SKM-1 (cell line): Measurements from ENCODE around the gene NFIX.

Experiments used
- DNase-seq: peaks from one replicate; lab custom pipeline; 2025; ENCODE audit not compliant: unreplicated experiment; lab: John Stamatoyannopoulos, UW

NFIX gene

GRCh38 chr19:13101590-13102415 is 106.5 kb downstream of the NFIX start:
- DNase-seq, result no peak

GRCh38 chr19:13102416-13102665 is 107.1 kb downstream of the NFIX start:
- DNase-seq, result no peak

- DNase-seq, result peak; percentile 97
Observed at GRCh38 chr19:13102666-13103580, 107.6 kb downstream of the NFIX start, which contains the start of gene LYL1. Gene LYL1 (minus strand): TSS chr19:13102858. CDS start chr19:13101171, 1,687 bp downstream.

GRCh38 chr19:13103581-13104359 is 108.5 kb downstream of the NFIX start:
- DNase-seq, result no peak

- peak; percentile 71 for DNase-seq
Observed at GRCh38 chr19:13104360-13104847, 109.1 kb downstream of the NFIX start.

GRCh38 chr19:13104848-13105711 is 109.8 kb downstream of the NFIX start:
- DNase-seq, result no peak

GRCh38 chr19:13109361-13110098 is 114.3 kb downstream of the NFIX start:
- DNase-seq, result no peak

GRCh38 chr19:13110099-13110610 is 114.9 kb downstream of the NFIX start:
- no peak for DNase-seq

GRCh38 chr19:13112555-13112954 is 117.3 kb downstream of the NFIX start:
- no peak for DNase-seq

GRCh38 chr19:13115936-13116281 is 120.6 kb downstream of the NFIX start:
- DNase-seq, result no peak

GRCh38 chr19:13116282-13117175 is 121.3 kb downstream of the NFIX start, which contains the start of gene TRMT1:
Gene TRMT1 (minus strand): TSS chr19:13116740. CDS start chr19:13116399, 341 bp downstream.
- DNase-seq, result peak; percentile 71

GRCh38 chr19:13117176-13117771 is 122.0 kb downstream of the NFIX start:
- no peak for DNase-seq

- DNase-seq, result peak; percentile 91
Observed at GRCh38 chr19:13117772-13118423, 122.6 kb downstream of the NFIX start, which contains the start of gene NACC1. Gene NACC1 (plus strand): TSS chr19:13118264. CDS start chr19:13135208, 16,944 bp downstream.

GRCh38 chr19:13118424-13119193 is 123.3 kb downstream of the NFIX start:
- DNase-seq, result no peak

- no peak for DNase-seq
Observed at GRCh38 chr19:13119627-13120026, 124.4 kb downstream of the NFIX start.

GRCh38 chr19:13120031-13120430 is 124.8 kb downstream of the NFIX start:
- no peak for DNase-seq
